GM21381 (cell line): ENCODE results near the gene TMEM204.

Experiments
- ATAC-seq: cut with Tn5 transposase; IDR thresholded peaks from one replicate; pipeline ENCODE4 v1.9.1; 2021; ENCODE audit warnings: mild to moderate bottlenecking, moderate library complexity; ENCODE audit not compliant: unreplicated experiment

The TMEM204 gene

GRCh38 chr16:1498899-1499676 lies 34.4 kb upstream of the TMEM204 start:
- no peak for ATAC-seq

GRCh38 chr16:1499756-1500464 lies 33.6 kb upstream of the TMEM204 start:
- no peak for ATAC-seq

- no peak for ATAC-seq
Measured at GRCh38 chr16:1500465-1501150, 32.9 kb upstream of the TMEM204 start.

GRCh38 chr16:1501630-1502029 lies 31.8 kb upstream of the TMEM204 start:
- ATAC-seq = no peak

GRCh38 chr16:1502092-1503004 lies 31.1 kb upstream of the TMEM204 start:
- ATAC-seq = no peak

- no peak for ATAC-seq
Measured at GRCh38 chr16:1503110-1503955, 30.1 kb upstream of the TMEM204 start.

GRCh38 chr16:1505073-1505844 lies 28.2 kb upstream of the TMEM204 start:
- ATAC-seq = no peak

GRCh38 chr16:1505912-1506311 lies 27.6 kb upstream of the TMEM204 start:
- no peak for ATAC-seq

- ATAC-seq = no peak
Measured at GRCh38 chr16:1506494-1507213, 26.8 kb upstream of the TMEM204 start.

GRCh38 chr16:1508494-1509187 lies 24.8 kb upstream of the TMEM204 start:
- no peak for ATAC-seq

GRCh38 chr16:1509307-1510221 lies 23.9 kb upstream of the TMEM204 start:
- no peak for ATAC-seq

GRCh38 chr16:1510272-1510671 lies 23.2 kb upstream of the TMEM204 start:
- no peak for ATAC-seq

- no peak for ATAC-seq
Measured at GRCh38 chr16:1510941-1511351, 22.5 kb upstream of the TMEM204 start.

GRCh38 chr16:1511662-1512569 lies 21.6 kb upstream of the TMEM204 start:
- no peak for ATAC-seq

- no peak for ATAC-seq
Measured at GRCh38 chr16:1512774-1513173, 20.7 kb upstream of the TMEM204 start.

GRCh38 chr16:1514507-1514906 lies 19.0 kb upstream of the TMEM204 start:
- no peak for ATAC-seq
